SK-N-SH (cell line): ENCODE measurements around the gene THSD4. TPM values are rescaled to one million over a fixed set of nuclear protein-coding genes. Genes with fewer than 3 reads are reported as not detected.

Experiments
- CTCF ChIA-PET: fragments of 300-600, 350-600 bp; formaldehyde crosslinking; extraction: SDS; loops from one replicate; lab custom pipeline; 2021; lab: Yijun Ruan, JAX
- POLR2A ChIA-PET: fragments of 350-600 bp; sonication (Branson Sonifier 250); formaldehyde crosslinking; extraction: SDS; loops from one replicate; lab custom pipeline; 2020; ENCODE audit warnings: antibody characterized with exemption, inconsistent platforms; lab: Yijun Ruan, JAX
- DNase-seq: peaks from one replicate; pipeline ENCODE4 v3.0.0; 2012
- H2AFZ ChIP-seq: fragments of 200-600 bp; sonication (generic); 2 replicates; pipeline ENCODE4 v1.8.1; 2016; ENCODE audit warnings: antibody characterized with exemption, mild to moderate bottlenecking, low read depth
- H3F3A ChIP-seq: fragments of 200-600 bp; sonication (generic); replicated peaks from 2 replicates; pipeline ENCODE3; 2016; ENCODE audit warnings: antibody characterized with exemption, mild to moderate bottlenecking; ENCODE audit not compliant: insufficient read depth
- H3K27ac ChIP-seq, 2 experiments: fragments of 200-500 bp in 1 of 2; fragments of 200-600 bp in 1 of 2; sonication (Bioruptor generic) in 1 of 2; sonication (generic), shearing (Covaris generic) in 1 of 2; 2 replicates each; pipeline versions ENCODE4 v1.5.1 to v1.6.1; 2014 to 2016; ENCODE audit warnings: low read depth in 2 of 2, inconsistent platforms in 1 of 2, low read length in 1 of 2, mild to moderate bottlenecking in 1 of 2, mixed read lengths in 1 of 2
- H3K27me3 ChIP-seq: fragments of 200-600 bp; sonication (generic), shearing (Covaris generic); 2 replicates; pipeline ENCODE4 v1.6.1; 2016; ENCODE audit warnings: mixed run types; ENCODE audit not compliant: insufficient read depth
- H3K36me3 ChIP-seq, 2 experiments: fragments of 200-500 bp in 1 of 2; fragments of 200-600 bp in 1 of 2; sonication (Bioruptor generic) in 1 of 2; sonication (generic) in 1 of 2; replicated peaks in 1 of 2; 2 replicates each; pipeline versions ENCODE3 to v1.5.1; 2014 to 2016; ENCODE audit warnings: low read length in 1 of 2, mild to moderate bottlenecking in 1 of 2; ENCODE audit not compliant: insufficient read depth in 2 of 2, control insufficient read depth in 1 of 2
- H3K4me1 ChIP-seq, 2 experiments: fragments of 200-500 bp in 1 of 2; fragments of 200-600 bp in 1 of 2; sonication (Bioruptor generic) in 1 of 2; sonication (generic), shearing (Covaris generic) in 1 of 2; 2 replicates each; pipeline versions ENCODE4 v1.5.1 to v1.6.1; 2014 to 2016; ENCODE audit warnings: low read depth in 1 of 2, low read length in 1 of 2, mixed run types in 1 of 2; ENCODE audit not compliant: insufficient read depth in 2 of 2, control insufficient read depth in 1 of 2
- H3K4me2 ChIP-seq: fragments of 200-600 bp; sonication (generic), shearing (Covaris generic); 2 replicates; pipeline ENCODE4 v1.6.1; 2017; ENCODE audit warnings: mixed run types
- H3K4me3 ChIP-seq, 2 experiments: fragments of 200-500 bp in 1 of 2; fragments of 200-600 bp in 1 of 2; sonication (Bioruptor generic) in 1 of 2; sonication (generic), shearing (Covaris generic) in 1 of 2; 2 replicates each; pipeline versions ENCODE4 v1.5.1 to v1.8.1; 2014 to 2016; ENCODE audit warnings: low read depth in 2 of 2, inconsistent platforms in 1 of 2, low read length in 1 of 2, mild to moderate bottlenecking in 1 of 2, mixed read lengths in 1 of 2, moderate library complexity in 1 of 2
- H3K79me2 ChIP-seq: fragments of 200-600 bp; sonication (generic); 2 replicates; pipeline ENCODE4 v1.8.1; 2017; ENCODE audit warnings: mild to moderate bottlenecking; ENCODE audit not compliant: insufficient read depth
- H3K9ac ChIP-seq: fragments of 200-600 bp; sonication (generic); 2 replicates; pipeline ENCODE4 v1.6.1; 2017; ENCODE audit warnings: mixed run types
- H3K9me2 ChIP-seq: fragments of 200-600 bp; sonication (generic); 2 replicates; pipeline ENCODE4 v1.6.1; 2017; ENCODE audit warnings: mixed run types
- H3K9me3 ChIP-seq: fragments of 200-600 bp; sonication (generic); 2 replicates; pipeline ENCODE4 v1.6.1; 2017; ENCODE audit warnings: mixed run types, mild to moderate bottlenecking, moderate library complexity
- H4K20me1 ChIP-seq: fragments of 200-600 bp; sonication (generic); 2 replicates; pipeline ENCODE4 v1.6.1; 2017; ENCODE audit warnings: mild to moderate bottlenecking, mixed run types; ENCODE audit not compliant: insufficient read depth
- CHD2 ChIP-seq: fragments of 150-350 bp; IDR thresholded peaks from 2 replicates; pipeline ENCODE4 v1.6.1; 2018; ENCODE audit warnings: low read length; ENCODE audit not compliant: partially characterized antibody
- CTCF ChIP-seq: fragments of 200-600 bp; sonication (generic); IDR thresholded peaks from 2 replicates; pipeline ENCODE4 v1.6.1; 2017; ENCODE audit warnings: antibody characterized with exemption, mild to moderate bottlenecking, moderate library complexity
- ELF1 ChIP-seq: IDR thresholded peaks from 2 replicates; pipeline ENCODE4 v1.4.0; 2012
- EP300 ChIP-seq, 2 experiments: IDR thresholded peaks; 2 replicates each; pipeline versions ENCODE4 v1.4.0 to v1.6.1; 2012; ENCODE audit warnings: borderline replicate concordance in 1 of 2, low read depth in 1 of 2, low read length in 1 of 2
- EZH2phosphoT487 ChIP-seq: fragments of 200-600 bp; sonication (generic); IDR thresholded peaks from 2 replicates; pipeline ENCODE4 v1.6.1; 2017; ENCODE audit warnings: low read depth, mixed run types, mild to moderate bottlenecking, antibody characterized with exemption, moderate library complexity, borderline replicate concordance
- FOXJ3 ChIP-seq: sonication (generic); formaldehyde crosslinking; IDR thresholded peaks from 2 replicates; pipeline ENCODE4 v1.5.1; 2020; ENCODE audit warnings: mild to moderate bottlenecking, missing genetic modification reagents
- FOXM1 ChIP-seq: IDR thresholded peaks from 2 replicates; pipeline ENCODE4 v1.4.0; 2012; ENCODE audit warnings: low read depth, mild to moderate bottlenecking
- GATA2 ChIP-seq: sonication (generic); formaldehyde crosslinking; IDR thresholded peaks from 2 replicates; pipeline ENCODE4 v1.5.0; 2020; ENCODE audit warnings: mild to moderate bottlenecking, missing genetic modification reagents
- IRF3 ChIP-seq: fragments of 150-350 bp; IDR thresholded peaks from 2 replicates; pipeline ENCODE4 v1.6.1; 2016; ENCODE audit warnings: mild to moderate bottlenecking, low read depth, low read length
- JUND ChIP-seq: IDR thresholded peaks from 2 replicates; pipeline ENCODE4 v1.4.0; 2012
- MAX ChIP-seq: IDR thresholded peaks from 2 replicates; pipeline ENCODE4 v1.4.0; 2012; ENCODE audit warnings: low read depth
- MEF2A ChIP-seq: IDR thresholded peaks from 2 replicates; pipeline ENCODE4 v1.4.0; 2012; ENCODE audit warnings: low read depth, borderline replicate concordance
- MXI1 ChIP-seq: IDR thresholded peaks from 2 replicates; pipeline ENCODE4 v1.6.1; 2012; ENCODE audit warnings: mild to moderate bottlenecking, low read depth, low read length, improper control_type of control experiment
- NFIC ChIP-seq: IDR thresholded peaks from 2 replicates; pipeline ENCODE4 v1.4.0; 2012; ENCODE audit warnings: borderline replicate concordance
- NRF1 ChIP-seq: IDR thresholded peaks from 2 replicates; pipeline ENCODE4 v1.6.1; 2012; ENCODE audit warnings: low read depth, mild to moderate bottlenecking, low read length
- POLR2AphosphoS5 ChIP-seq: IDR thresholded peaks from 2 replicates; pipeline ENCODE4 v1.6.1; 2012; ENCODE audit warnings: low read depth, low read length
- RAD21 ChIP-seq: IDR thresholded peaks from 2 replicates; pipeline ENCODE4 v1.6.1; 2012; ENCODE audit warnings: mild to moderate bottlenecking, low read length
- RCOR1 ChIP-seq: fragments of 150-350 bp; IDR thresholded peaks from 2 replicates; pipeline ENCODE4 v1.6.1; 2017; ENCODE audit warnings: antibody characterized with exemption, low read length
- RFX5 ChIP-seq: IDR thresholded peaks from 2 replicates; pipeline ENCODE4 v1.6.1; 2012; ENCODE audit warnings: mild to moderate bottlenecking, improper control_type of control experiment, low read length
- ZBTB33 ChIP-seq: IDR thresholded peaks from 2 replicates; pipeline ENCODE4 v1.4.0; 2012; ENCODE audit warnings: low read depth, borderline replicate concordance
- WGBS: methylation state at CpG from one replicate; pipeline ENCODE4 v1.1.6; 2017; ENCODE audit warnings: low lambda C conversion rate; 5-methylcytosine and 5-hydroxymethylcytosine counted together
- polyA plus RNA-seq, 3 experiments: library from polyadenylated mRNA; depleted of rRNA; stranded (reverse); fragments of >200 nt; gene quantifications; 2 replicates each; pipeline ENCODE4 v1.2.3, GENCODE V29; 2012

The THSD4 gene
- polyA plus RNA-seq, 1 of the 3 experiments (the other 2 are of a cell fraction): 79.1 TPM

GRCh38 chr15:71713191-71713809, 598.0 kb downstream of the THSD4 start:
- H3K4me1 ChIP-seq: peaks cover 5 to 13% of the 10 kb centered on the region in 2 experiments; a peak in 2 of 4 replicates
- peaks cover 0 to 7% of the 10 kb centered on the region in 2 experiments for H3K36me3 ChIP-seq
- no peak overlapping the region for H3K27ac ChIP-seq
- no peak overlapping the region for H3K9ac ChIP-seq
- no peak overlapping the region for H2AFZ ChIP-seq
- no peaks in the 10 kb centered on the region for H3K79me2 ChIP-seq
- H3K4me2 ChIP-seq: no peak overlapping the region
- H4K20me1 ChIP-seq: no peaks in the 10 kb centered on the region
- ChIA-PET CTCF (interaction anchor here (1.2 to 2.5 kb wide), 5 partner anchors 8 to 327 kb away, joined by 4 to 10 read pairs (median 4); no protein-coding TSS in a partner anchor), POLR2A (no interaction called here)
- H3K4me3 ChIP-seq: no peak overlapping the region
- no peaks in the 10 kb centered on the region for H3K9me2 ChIP-seq
- WGBS: 93% methylated on average over 5 of the region's 5 CpGs
- no peak for DNase-seq
- peaks cover 7% of the 10 kb centered on the region for H3F3A ChIP-seq
- no peak for TF ChIP-seq ELF1
- TF ChIP-seq EP300 (IDR thresholded peaks at IDR 0.05; ENCODE audit: borderline replicate concordance in 1 of 2, low read depth in 1 of 2, low read length in 1 of 2): no peak
- TF ChIP-seq FOXJ3 (CRISPR knock-in tag): no peak
- TF ChIP-seq IRF3: no peak
- no peak for TF ChIP-seq MEF2A
- no peak for TF ChIP-seq FOXM1
- TF ChIP-seq MAX: no peak
- no peak for TF ChIP-seq EZH2phosphoT487
- no peak for TF ChIP-seq GATA2 (CRISPR knock-in tag)
- no peak for TF ChIP-seq JUND
- TF ChIP-seq NRF1: no peak
- no peak for TF ChIP-seq POLR2AphosphoS5
- TF ChIP-seq ZBTB33: no peak
- no peak for TF ChIP-seq RAD21
- TF ChIP-seq NFIC: no peak
- no peak for TF ChIP-seq CTCF
- no peak for TF ChIP-seq MXI1
- no peak for TF ChIP-seq RFX5
- TF ChIP-seq CHD2: no peak
- no peak for TF ChIP-seq RCOR1
- H3K27me3 ChIP-seq: no peaks in the 10 kb centered on the region
- H3K9me3 ChIP-seq: no peaks in the 10 kb centered on the region
